Activated T-cell treated with anti-CD3 and anti-CD28 coated beads, Interleukin-2, amount 50 U/mL, for 72 hours (primary cell): Measurements from ENCODE around the gene ADGRB2. TPM values are rescaled to one million over a fixed set of nuclear protein-coding genes. Genes with fewer than 3 reads are reported as not detected.

Source experiments
- ATAC-seq, 2 donors: fragments of 150-1000 bp; cut with Tn5 transposase; replicated peaks in 1 of 2; 2 replicates each; pipeline ENCODE4 v1.10.0; 2021; ENCODE audit warnings: moderate library complexity in 2 of 2, mild to moderate bottlenecking in 1 of 2
- DNase-seq, 2 donors: peaks; one replicate each; pipeline ENCODE4 v3.0.0; 2021 to 2022; ENCODE audit warnings: mixed read lengths in 1 of 2
- H3K27ac Mint-ChIP-seq: one replicate; pipeline ENCODE4 v1.8.0; 2022; ENCODE audit warnings: mild to moderate bottlenecking, moderate library complexity, mixed read lengths
- H3K27me3 Mint-ChIP-seq: one replicate; pipeline ENCODE4 v1.8.0; 2022; ENCODE audit warnings: low read depth, mixed read lengths
- H3K36me3 Mint-ChIP-seq, 2 donors: one replicate each; pipeline ENCODE4 v1.8.0; 2022; ENCODE audit warnings: mixed read lengths in 2 of 2, mild to moderate bottlenecking in 1 of 2; ENCODE audit not compliant: insufficient read depth in 2 of 2
- H3K4me1 Mint-ChIP-seq: one replicate; pipeline ENCODE4 v1.8.0; 2022; ENCODE audit warnings: low read depth, mixed read lengths
- H3K4me3 Mint-ChIP-seq, 2 donors: one replicate each; pipeline ENCODE4 v1.8.0; 2022; ENCODE audit warnings: mild to moderate bottlenecking in 2 of 2, mixed read lengths in 2 of 2, moderate library complexity in 2 of 2
- H3K9me3 Mint-ChIP-seq, 2 donors: one replicate each; pipeline ENCODE4 v1.8.0; 2022; ENCODE audit warnings: mixed read lengths in 2 of 2
- total RNA-seq, 2 donors: library from RNA; stranded (reverse); gene quantifications; one replicate each; pipeline ENCODE4 v1.2.3, GENCODE V29; 2022

The ADGRB2 gene
- total RNA-seq, 2 donors from 2014 or later, result 1.0 to 2.3 TPM

DNA sequence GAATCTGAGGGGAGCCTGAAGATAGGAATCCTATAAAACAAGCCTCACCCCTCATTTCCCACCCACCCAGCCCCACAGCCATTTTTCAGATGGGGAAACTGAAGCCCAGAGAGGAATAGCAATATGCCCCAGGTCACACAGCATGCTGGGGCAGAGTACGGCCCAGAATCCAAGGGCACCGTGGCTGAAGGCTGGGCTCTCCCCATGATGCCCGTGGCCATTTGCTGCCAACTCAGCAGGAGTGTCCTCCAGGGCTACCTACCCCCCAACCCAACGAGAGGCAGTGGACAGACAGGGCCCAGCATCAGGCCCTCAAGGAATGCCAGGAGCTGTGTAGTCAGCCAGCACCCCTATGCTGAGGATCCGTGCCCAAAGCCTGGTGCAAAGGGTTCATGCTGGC lies 68.8 kb downstream of the ADGRB2 start:
- H3K4me1 Mint-ChIP-seq, result peaks cover 16% of the 10 kb centered on the region
- no peak overlapping the region for H3K27ac Mint-ChIP-seq
- DNase-seq, result no peak
- H3K9me3 Mint-ChIP-seq, result no peaks in the 10 kb centered on the region
- H3K36me3 Mint-ChIP-seq, result no peaks in the 10 kb centered on the region
- no peaks in the 10 kb centered on the region for H3K27me3 Mint-ChIP-seq
- no peak overlapping the region for H3K4me3 Mint-ChIP-seq
- no peak for ATAC-seq

GRCh38 chr1:31694964-31695313 lies 69.2 kb downstream of the ADGRB2 start:
- no peak overlapping the region for H3K27ac Mint-ChIP-seq
- no peak for ATAC-seq
- H3K4me1 Mint-ChIP-seq, result peaks cover 12% of the 10 kb centered on the region
- no peaks in the 10 kb centered on the region for H3K36me3 Mint-ChIP-seq
- H3K9me3 Mint-ChIP-seq, result no peaks in the 10 kb centered on the region
- no peak for DNase-seq
- no peak overlapping the region for H3K4me3 Mint-ChIP-seq
- H3K27me3 Mint-ChIP-seq, result no peaks in the 10 kb centered on the region

DNA sequence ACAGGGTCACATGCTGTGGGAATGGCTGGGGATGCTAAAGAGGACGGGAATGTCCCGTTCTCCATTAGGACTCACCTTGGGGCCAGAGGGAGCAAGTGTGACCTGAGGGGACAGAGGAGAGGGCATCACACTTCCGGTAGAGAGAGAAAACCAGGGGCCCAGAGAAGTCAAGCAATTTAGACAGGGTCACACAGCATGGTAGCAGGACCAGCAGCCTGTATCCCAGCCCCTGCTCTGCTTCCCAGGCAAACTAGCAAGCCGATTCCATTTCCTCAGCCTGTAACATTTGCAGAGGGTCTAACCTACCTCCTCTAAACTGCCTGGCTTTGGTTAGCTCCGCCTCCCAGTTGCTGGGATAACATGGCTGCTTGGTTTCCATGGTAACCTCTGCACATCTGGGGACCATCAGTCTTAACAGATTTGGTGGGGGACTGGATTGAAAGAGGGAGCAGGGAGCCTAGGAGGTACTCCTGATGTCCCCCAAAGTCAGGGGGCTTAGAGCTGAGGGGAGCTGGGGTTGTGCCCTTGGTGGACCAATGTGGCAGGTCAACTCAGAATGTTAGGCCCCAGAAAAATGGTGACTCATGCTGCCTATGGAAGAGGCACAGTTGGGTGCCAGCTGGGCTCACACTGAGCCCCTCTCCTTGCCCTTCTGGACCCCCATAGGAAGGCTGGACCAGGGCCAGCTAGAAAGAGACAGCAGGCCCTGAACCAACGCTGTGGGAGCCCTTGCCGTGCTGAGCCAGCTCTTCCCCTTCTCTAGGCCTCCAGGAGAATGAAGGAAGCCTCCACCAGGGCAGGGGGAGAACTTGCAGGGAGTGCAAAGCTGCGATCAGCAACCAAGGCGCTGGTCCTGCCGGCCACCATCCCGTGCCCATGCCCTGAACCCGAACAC lies 69.8 kb downstream of the ADGRB2 start:
- peaks cover 5% of the 10 kb centered on the region for H3K4me1 Mint-ChIP-seq
- H3K27me3 Mint-ChIP-seq, result no peaks in the 10 kb centered on the region
- DNase-seq (no peak), ATAC-seq (no peak)
- no peak overlapping the region for H3K4me3 Mint-ChIP-seq
- no peaks in the 10 kb centered on the region for H3K36me3 Mint-ChIP-seq
- no peaks in the 10 kb centered on the region for H3K9me3 Mint-ChIP-seq
- no peak overlapping the region for H3K27ac Mint-ChIP-seq

GRCh38 chr1:31693231-31693630 lies 70.9 kb downstream of the ADGRB2 start:
- Mint-ChIP-seq H3K36me3 (no peaks in the 10 kb centered on the region), H3K9me3 (no peaks in the 10 kb centered on the region), H3K4me1 (no peaks in the 10 kb centered on the region), H3K27me3 (no peaks in the 10 kb centered on the region), H3K4me3 (no peak overlapping the region), H3K27ac (no peak overlapping the region)
- ATAC-seq, result no peak
- no peak for DNase-seq

DNA sequence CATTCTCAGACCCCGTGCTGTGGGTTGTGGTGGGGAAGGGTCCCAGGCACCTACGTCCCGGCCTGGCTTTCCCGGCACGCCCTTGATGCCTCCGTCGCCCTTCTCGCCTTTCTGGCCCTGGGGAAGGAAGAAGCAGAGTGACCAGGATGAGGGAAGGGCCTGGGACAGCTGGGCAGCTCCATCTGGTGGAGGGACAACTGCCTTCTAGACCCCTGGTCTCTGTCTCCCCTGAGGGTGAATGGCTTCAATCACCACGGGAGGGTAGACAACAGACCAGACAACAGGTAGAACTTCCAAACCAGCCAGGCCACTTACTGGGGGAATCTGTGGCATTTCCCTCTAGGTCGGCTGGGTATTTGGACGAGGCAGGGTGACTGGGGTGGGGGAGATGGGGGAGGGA lies 72.2 kb downstream of the ADGRB2 start:
- no peaks in the 10 kb centered on the region for H3K4me1 Mint-ChIP-seq
- ATAC-seq, result no peak
- no peaks in the 10 kb centered on the region for H3K9me3 Mint-ChIP-seq
- H3K27ac Mint-ChIP-seq, result no peak overlapping the region
- no peak overlapping the region for H3K4me3 Mint-ChIP-seq
- no peak for DNase-seq
- H3K27me3 Mint-ChIP-seq, result no peaks in the 10 kb centered on the region
- no peaks in the 10 kb centered on the region for H3K36me3 Mint-ChIP-seq

DNA sequence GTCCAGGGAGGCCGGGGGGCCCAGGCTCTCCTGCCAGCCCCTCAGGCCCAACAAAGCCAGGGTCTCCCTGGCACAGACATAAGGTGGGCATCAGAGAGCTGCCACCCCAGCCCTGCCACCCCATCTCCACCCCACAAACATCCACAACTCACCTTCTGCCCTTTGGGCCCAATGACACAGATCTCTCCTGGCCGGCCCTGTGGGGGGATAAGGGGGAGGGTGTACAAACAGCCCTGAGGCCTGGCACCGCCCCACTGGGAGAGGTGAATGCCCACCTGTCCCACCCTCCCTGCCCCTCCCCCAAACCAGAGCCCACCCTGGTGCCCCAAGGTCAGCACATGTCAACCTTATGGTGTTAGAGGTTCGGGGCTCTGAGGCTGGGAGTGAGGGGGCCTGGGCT lies 72.7 kb downstream of the ADGRB2 start:
- no peaks in the 10 kb centered on the region for H3K36me3 Mint-ChIP-seq
- no peak for DNase-seq
- ATAC-seq, result no peak
- H3K4me1 Mint-ChIP-seq, result no peaks in the 10 kb centered on the region
- H3K9me3 Mint-ChIP-seq, result no peaks in the 10 kb centered on the region
- H3K4me3 Mint-ChIP-seq, result no peak overlapping the region
- no peak overlapping the region for H3K27ac Mint-ChIP-seq
- no peaks in the 10 kb centered on the region for H3K27me3 Mint-ChIP-seq

DNA sequence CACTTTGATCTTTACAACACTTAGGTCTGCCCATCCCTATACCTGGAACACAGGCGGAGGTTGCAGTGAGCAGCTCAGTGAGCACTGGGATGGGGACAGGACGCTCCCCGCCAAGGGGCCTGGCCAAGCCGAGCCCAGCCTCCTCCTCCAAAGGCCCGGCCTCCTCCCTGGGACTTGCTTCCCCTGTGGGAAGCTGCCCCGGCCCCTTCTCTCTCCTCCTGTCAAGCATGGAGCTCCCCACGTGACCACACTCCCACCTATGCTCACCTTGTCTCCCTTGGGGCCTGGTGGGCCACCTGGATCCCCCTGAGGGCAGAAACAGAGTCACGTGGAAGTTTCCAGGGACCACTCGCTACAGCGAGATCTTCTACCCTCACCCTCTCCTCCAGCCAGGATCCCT lies 73.2 kb downstream of the ADGRB2 start:
- H3K36me3 Mint-ChIP-seq, result no peaks in the 10 kb centered on the region
- H3K27ac Mint-ChIP-seq, result no peak overlapping the region

DNA sequence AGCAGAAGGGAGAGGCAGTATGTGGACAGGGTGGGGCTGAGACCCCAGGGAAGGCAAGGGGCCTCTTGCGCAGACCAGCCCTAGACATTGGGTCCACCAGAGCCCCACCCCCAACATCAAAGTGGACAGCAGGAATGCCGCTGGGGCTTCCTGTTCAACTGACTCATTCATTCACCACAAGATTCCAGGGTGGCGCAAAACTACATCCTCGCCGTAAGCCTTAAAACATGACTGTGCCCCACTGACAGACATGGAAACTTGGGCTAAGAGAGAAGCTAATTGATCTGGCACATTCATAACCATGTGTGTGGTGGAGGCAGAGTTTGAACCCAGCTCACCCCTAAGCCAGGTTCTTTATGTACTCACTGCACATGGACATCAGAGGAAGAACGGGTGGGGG lies 74.3 kb downstream of the ADGRB2 start:
- ATAC-seq (no peak), DNase-seq (no peak)
- no peaks in the 10 kb centered on the region for H3K9me3 Mint-ChIP-seq
- no peak overlapping the region for H3K27ac Mint-ChIP-seq
- no peaks in the 10 kb centered on the region for H3K36me3 Mint-ChIP-seq
- H3K4me1 Mint-ChIP-seq, result no peaks in the 10 kb centered on the region
- H3K4me3 Mint-ChIP-seq, result no peak overlapping the region
- H3K27me3 Mint-ChIP-seq, result no peaks in the 10 kb centered on the region

More for the DNA sequence above, 73.2 kb downstream of the ADGRB2 start:
- DNase-seq, result no peak
- no peak overlapping the region for H3K4me3 Mint-ChIP-seq
- no peaks in the 10 kb centered on the region for H3K4me1 Mint-ChIP-seq
- ATAC-seq, result no peak
- no peaks in the 10 kb centered on the region for H3K9me3 Mint-ChIP-seq
- H3K27me3 Mint-ChIP-seq, result no peaks in the 10 kb centered on the region

GRCh38 chr1:31689379-31689778 lies 74.8 kb downstream of the ADGRB2 start:
- ATAC-seq (no peak), DNase-seq (no peak)
- Mint-ChIP-seq H3K4me3 (no peak overlapping the region), H3K27ac (no peak overlapping the region), H3K4me1 (no peaks in the 10 kb centered on the region), H3K36me3 (no peaks in the 10 kb centered on the region), H3K9me3 (no peaks in the 10 kb centered on the region), H3K27me3 (no peaks in the 10 kb centered on the region)

GRCh38 chr1:31688233-31688918 lies 75.8 kb downstream of the ADGRB2 start:
- no peaks in the 10 kb centered on the region for H3K4me1 Mint-ChIP-seq
- no peak overlapping the region for H3K4me3 Mint-ChIP-seq
- no peaks in the 10 kb centered on the region for H3K9me3 Mint-ChIP-seq
- H3K27ac Mint-ChIP-seq, result no peak overlapping the region
- ATAC-seq, result no peak
- no peaks in the 10 kb centered on the region for H3K36me3 Mint-ChIP-seq
- no peak for DNase-seq
- H3K27me3 Mint-ChIP-seq, result no peaks in the 10 kb centered on the region

- Mint-ChIP-seq H3K27me3 (no peaks in the 10 kb centered on the region), H3K9me3 (no peaks in the 10 kb centered on the region), H3K4me1 (no peaks in the 10 kb centered on the region), H3K4me3 (no peak overlapping the region), H3K27ac (no peak overlapping the region), H3K36me3 (no peaks in the 10 kb centered on the region)
- ATAC-seq (no peak), DNase-seq (no peak)
These were observed 76.5 kb downstream of the ADGRB2 start for GRCh38 chr1:31687601-31688000.

- Mint-ChIP-seq H3K4me1 (no peaks in the 10 kb centered on the region), H3K27ac (no peak overlapping the region), H3K27me3 (no peaks in the 10 kb centered on the region), H3K4me3 (no peak overlapping the region), H3K9me3 (no peaks in the 10 kb centered on the region), H3K36me3 (no peaks in the 10 kb centered on the region)
- no peak for ATAC-seq
- DNase-seq, result no peak
These were observed 78.3 kb downstream of the ADGRB2 start for GRCh38 chr1:31685795-31686194.

- Mint-ChIP-seq H3K27ac (no peak overlapping the region), H3K4me1 (no peaks in the 10 kb centered on the region), H3K36me3 (no peaks in the 10 kb centered on the region), H3K27me3 (no peaks in the 10 kb centered on the region), H3K9me3 (no peaks in the 10 kb centered on the region), H3K4me3 (no peak overlapping the region)
- ATAC-seq, result peak; percentile 38 to 40
- peak in 1 of 2 donors; percentile 20 for DNase-seq
These were observed 80.1 kb downstream of the ADGRB2 start for GRCh38 chr1:31683997-31684396.

GRCh38 chr1:31681415-31681814 lies 82.7 kb downstream of the ADGRB2 start:
- no peaks in the 10 kb centered on the region for H3K36me3 Mint-ChIP-seq
- no peak overlapping the region for H3K27ac Mint-ChIP-seq
- no peaks in the 10 kb centered on the region for H3K9me3 Mint-ChIP-seq
- H3K27me3 Mint-ChIP-seq, result no peaks in the 10 kb centered on the region
- H3K4me1 Mint-ChIP-seq, result no peaks in the 10 kb centered on the region
- ATAC-seq (no peak), DNase-seq (no peak)
- no peak overlapping the region for H3K4me3 Mint-ChIP-seq
